Subcutaneous adipose tissue (tissue), 4 donors: ENCODE results near the gene KAT8. TPM values are rescaled to one million over a fixed set of nuclear protein-coding genes. Genes with fewer than 3 reads are reported as not detected.

Experiments
- CTCF ChIP-seq: fragments of 450-650 bp; IDR thresholded peaks from one replicate; pipeline ENCODE4 v1.5.1; 2016; ENCODE audit warnings: low read depth, mild to moderate bottlenecking, control low read depth, antibody characterized with exemption, moderate library complexity
- total RNA-seq, 4 donors: library from RNA; depleted of rRNA; stranded (reverse); fragments of >200 nt; gene quantifications; one replicate each; pipeline ENCODE4 v1.1.0, GENCODE V29; 2016

The KAT8 gene
- 10 to 100 TPM; 42.3 to 71.2 (median 51.9) TPM for total RNA-seq

- no peak for TF ChIP-seq CTCF
These were observed at the start of gene KAT8 for GRCh38 chr16:31117384-31118222. Gene KAT8 (plus strand): TSS chr16:31117664. CDS start chr16:31117682, 18 bp downstream.

- TF ChIP-seq CTCF, result no peak
These were observed 45.6 kb upstream of the KAT8 start for GRCh38 chr16:31071861-31072260.

GRCh38 chr16:31072540-31073141 is 44.8 kb upstream of the KAT8 start:
- TF ChIP-seq CTCF, result no peak

GRCh38 chr16:31073142-31073969 is 44.1 kb upstream of the KAT8 start:
- TF ChIP-seq CTCF, result no peak

- no peak for TF ChIP-seq CTCF
These were observed 43.3 kb upstream of the KAT8 start, which contains the start of the genes ZNF646 and ZNF668 for GRCh38 chr16:31073970-31074813. Gene ZNF646 (plus strand): TSS chr16:31074422. CDS start chr16:31076325, 1,903 bp downstream. Gene ZNF668 (minus strand): TSS chr16:31074240. CDS start chr16:31064459, 9,781 bp downstream.

GRCh38 chr16:31074814-31075183 is 42.7 kb upstream of the KAT8 start:
- TF ChIP-seq CTCF, result no peak
